Suppressor macrophage (primary cell): ENCODE measurements around the gene FAT1.

Experiments used
- DNase-seq, 4 experiments: peaks; one replicate each; pipeline ENCODE4 v3.0.0-alpha.2; 2020 to 2022

FAT1 gene

DNA sequence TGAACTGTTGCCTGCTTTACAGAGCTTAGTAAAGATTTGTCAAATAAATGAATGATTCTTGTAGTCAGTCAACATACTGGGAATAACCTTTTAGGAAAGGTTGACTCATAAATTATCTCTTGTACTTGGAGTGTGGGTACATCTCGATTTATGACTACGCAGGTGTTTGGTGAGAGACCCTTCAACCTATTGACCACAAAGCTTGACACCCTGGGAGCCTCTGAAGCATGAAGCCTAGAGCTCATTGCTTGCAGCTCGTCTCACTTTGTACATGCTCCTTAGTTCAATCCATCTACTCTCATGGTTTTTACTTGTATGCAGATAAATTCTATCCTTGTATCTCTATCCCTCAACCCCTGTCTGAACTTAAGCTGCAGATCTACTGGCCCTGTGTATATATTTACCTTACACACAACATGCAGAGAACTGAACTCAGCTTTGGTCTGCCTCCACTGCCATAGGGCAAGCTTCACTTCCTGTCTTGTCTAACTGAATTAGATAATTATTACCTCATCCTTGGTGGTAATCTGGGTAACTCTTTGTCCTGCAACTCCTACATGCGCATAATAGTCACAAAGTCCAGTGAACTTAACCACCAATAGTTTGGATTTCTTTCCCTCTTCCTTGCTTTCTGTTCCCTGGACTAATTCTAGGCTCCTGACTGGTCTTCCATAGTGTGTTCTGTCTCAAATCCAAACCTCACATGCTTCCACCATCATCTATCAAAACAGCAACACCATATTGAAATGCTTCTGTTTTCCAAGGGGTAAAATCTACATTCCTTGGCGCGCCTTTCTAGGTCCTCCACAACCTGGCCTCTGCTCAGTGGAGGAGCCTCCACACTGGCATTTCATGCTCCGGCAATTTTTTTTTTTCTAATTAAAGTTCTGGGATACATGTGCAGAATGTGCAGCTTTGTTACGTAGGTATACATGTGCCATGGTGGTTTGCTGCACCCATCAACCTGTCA lies 32.2 kb upstream of the FAT1 start:
- DNase-seq = no peak

DNA sequence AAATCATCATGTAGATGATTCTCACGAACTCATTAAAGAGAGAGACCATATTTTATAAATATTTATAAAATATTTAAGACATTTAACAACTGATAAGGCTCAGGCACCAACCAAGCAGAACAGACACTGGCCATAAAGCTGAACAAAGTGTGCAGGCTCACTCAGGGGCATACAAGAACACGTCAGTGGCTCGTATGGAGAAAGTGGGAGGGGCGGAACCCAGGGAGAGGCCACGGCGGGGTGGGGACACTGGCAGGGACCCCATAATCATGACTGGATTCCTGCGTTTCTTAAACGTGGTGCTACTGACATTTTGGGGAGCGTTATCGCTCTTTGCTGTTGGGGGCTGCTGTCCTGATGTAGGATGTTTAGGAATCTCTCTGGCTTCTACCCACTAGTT lies 31.3 kb upstream of the FAT1 start:
- DNase-seq = no peak

DNA sequence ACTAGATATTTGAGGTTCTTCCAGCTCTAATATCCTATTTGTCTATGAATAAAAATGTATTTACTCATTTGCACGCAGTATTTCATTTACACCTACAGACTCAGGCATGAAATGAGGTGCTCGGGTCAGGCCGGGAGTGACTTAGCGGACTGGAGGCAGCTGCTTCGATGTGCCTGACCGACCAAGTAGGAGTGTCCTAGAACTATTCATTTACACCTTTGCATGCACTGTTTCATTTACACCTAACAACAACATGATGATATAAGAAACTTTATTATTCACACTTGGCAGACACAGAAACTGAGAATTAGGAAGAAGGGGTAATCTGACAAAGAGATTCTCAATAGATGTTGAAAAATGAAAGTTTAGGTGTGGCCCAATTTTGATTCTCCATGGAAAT lies 28.7 kb upstream of the FAT1 start:
- DNase-seq = no peak

DNA sequence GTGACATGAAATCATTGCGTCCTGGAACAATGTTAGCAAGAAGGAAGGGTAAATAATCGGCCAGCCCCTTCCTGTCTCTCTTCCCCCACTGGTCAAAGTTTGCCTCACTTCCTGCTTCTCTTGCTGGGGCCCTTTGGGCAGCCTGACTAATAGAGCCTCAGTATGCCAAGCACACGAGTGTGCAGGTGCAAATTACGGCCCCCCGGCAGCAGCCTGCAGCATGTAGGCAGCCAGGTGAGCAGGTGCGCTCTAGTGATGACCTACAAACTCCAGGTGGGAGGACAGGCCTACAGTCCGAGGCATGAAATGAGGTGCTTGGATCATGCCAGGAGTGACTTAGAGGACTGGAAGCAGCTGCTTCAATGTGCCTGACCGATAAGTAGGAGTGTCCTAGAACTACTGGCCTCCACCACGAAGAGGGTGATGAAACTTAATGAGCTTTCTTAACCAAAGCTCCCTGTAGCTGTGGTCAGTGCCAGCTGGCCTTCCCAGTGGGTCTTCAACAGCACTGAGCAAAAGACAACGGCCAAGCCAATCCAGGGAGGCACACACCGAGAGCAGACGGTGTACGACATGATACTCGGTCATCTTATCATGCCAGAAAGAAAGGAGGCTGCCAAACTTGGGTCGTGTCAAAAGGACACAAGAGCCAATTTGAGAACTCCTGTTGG lies 26.1 kb upstream of the FAT1 start:
- DNase-seq = no peak

DNA sequence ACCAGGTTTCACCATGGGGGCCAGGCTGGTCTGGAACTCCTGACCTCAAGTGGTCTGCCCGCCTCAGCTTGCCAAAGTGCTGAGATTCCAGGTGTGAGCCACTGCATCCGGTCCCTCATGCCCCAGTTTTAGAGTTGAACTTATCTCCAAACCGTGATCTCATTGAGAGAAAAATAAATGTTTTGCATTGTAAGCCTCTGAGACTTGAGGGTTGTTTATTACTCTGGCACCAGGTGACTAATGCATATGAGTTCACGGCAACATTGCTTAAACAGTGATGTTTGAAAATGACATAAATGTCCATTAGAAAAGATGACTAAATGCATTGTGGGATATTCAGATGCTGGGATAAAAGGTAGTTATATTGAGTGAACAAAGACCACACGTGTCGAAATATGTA lies 22.9 kb upstream of the FAT1 start:
- DNase-seq = no peak

DNA sequence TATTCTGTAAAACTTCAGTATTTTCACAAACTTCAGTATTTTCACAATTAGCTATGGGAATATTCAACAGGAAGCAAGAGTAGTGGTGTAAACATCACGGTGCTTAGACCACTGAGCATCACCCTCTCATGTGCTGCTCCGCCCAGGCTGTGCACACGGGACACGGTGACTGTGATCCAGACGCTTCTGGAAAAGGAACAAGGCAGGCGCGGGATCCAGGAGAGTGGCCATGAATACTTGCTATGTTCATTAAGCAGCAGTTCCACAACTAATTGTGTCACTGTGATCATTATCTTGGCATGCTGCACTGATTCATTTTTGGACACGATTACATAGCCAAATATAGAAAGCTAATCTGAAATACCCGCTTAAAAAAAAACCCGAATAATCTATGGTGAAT lies 19.6 kb upstream of the FAT1 start:
- no peak for DNase-seq

DNA sequence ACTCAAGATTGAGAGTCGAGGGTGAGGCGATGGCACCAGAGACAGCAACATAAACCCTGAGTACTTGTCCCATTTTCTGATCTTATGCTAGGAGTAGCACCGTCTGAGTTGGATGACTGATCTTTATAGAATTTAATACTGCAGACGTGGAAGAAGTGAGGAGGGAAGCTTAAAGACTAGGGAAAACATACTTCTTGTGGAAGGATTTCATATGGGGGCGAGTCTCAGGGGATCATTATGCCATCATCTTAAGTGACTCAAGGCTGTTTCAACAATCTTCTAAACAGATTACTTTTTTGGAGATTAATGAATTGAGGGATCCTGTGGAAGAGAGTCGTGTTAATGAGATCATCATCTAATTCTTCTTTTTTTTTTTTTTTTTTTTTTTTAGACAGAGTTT lies 17.2 kb upstream of the FAT1 start:
- DNase-seq = no peak

DNA sequence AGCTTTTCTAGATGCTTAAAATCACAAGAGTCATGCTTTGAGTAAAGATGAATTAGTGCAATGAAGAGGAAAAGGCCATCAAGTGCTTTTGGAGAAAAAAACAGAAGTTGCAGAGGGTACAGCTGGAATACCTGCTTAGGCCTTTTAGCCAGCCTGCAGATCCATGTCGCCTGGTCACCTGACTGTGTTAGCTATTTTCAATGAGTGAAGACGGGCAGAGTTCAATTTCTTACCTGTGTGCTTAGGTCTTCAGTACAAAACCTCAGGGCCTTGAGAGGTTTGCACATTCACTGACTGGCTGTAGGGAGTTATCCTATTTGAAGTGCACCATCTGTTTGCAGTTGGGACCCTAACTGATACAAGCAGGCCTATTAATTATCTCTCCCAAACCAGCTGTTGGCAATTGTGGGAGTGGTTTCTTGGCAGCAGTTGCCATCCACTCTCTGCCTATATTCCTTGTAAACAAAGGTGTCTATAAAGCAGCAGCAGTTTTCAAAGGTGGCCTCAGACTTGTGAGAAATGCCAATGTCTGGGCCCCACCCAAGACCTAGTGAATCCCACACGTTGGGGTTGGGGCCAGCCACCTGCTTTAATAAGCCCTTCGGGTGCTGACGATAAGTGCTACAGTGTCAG lies 16.3 kb upstream of the FAT1 start:
- no peak for DNase-seq

DNA sequence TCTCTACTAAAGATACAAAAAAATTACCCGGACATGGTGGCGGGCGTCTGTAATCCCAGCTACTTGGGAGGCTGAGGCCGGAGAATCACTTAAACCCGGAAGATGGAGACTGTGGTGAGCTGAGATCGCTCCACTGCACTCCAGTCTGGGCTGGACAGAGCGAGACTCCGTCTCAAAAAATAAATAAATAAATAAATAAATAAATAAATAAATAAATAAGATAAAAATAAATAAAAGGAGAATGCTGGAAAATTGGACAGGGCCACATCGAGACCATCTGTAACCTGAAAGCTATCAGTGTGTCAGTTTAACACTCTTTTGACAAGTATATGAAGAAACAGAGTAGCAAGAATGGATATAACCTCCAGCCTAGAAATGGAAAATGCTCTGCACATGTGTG lies 15.7 kb upstream of the FAT1 start:
- DNase-seq = no peak

DNA sequence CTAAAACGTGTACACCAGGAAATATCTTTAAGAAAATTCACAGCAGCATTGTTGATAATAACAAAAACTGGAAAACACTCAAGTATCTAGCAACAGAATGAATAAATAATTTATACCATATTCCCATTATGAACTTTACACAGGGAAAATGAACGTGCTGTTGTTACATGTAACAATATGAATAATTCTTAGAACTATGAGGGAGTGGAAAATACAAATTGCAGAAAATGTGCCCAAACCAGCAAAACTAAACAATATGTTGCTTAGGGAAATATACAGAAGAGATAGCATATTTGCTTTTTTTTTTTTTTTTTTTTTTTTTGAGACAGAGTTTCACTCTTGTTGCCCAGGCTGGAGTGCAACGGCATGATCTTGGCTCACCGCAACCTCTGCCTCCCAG lies 14.8 kb upstream of the FAT1 start:
- DNase-seq = no peak

DNA sequence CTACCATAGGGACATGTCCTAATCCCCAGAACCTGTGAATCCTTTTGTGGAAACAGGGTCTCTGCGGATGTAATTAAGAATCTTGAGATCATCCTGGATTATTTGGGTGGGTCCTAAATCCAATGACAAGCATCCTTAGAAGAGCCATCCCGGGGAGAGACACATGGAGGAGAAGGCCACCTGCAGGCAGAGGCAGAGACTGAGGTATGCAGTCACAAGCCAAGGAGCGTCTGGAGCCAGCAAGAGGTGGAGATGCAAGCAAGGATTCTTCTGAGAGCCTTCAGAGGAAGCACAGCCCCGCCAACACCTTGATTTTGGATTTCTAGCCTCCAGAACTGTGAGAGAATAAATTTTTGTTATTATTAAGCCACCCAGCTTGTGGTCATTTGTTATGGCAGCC lies 13.8 kb upstream of the FAT1 start:
- DNase-seq = no peak

DNA sequence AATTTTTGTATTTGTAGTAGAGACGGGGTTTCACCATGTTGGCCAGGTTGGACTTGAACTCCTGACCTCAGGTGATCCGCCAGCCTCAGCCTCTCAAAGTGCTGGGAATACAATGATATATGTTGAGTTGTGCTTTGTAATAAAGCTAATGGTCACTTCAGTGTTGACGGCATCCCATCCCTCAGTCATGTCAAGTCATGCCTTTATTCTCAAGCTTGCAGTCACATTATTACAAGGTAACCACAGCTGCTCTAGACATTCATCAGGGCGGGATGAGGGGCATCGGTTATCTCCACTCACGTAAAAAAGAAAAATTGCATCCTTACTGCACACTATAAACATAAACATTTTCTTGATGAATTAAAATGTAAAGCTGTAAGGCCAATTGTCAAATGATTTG lies 12.8 kb upstream of the FAT1 start:
- DNase-seq = no peak

DNA sequence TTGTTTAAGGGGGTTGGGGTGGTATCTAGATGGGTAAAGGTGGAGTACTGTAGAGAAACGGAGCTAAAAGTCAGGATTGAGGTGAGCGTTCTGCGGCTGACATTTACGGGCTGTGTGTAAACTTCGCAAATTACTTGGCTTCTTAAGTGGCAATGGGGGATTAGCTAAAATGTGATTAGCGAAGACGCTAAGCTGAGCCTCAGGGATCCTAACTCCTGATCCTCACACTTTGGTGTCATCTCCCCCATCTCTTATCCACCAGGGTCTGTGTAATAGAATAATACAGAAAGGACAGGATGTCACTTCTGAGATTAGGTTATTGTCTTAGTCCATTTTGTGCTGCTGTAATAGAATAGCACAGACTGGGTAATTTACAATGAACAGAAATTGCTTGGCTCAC lies 10.6 kb upstream of the FAT1 start:
- no peak for DNase-seq

DNA sequence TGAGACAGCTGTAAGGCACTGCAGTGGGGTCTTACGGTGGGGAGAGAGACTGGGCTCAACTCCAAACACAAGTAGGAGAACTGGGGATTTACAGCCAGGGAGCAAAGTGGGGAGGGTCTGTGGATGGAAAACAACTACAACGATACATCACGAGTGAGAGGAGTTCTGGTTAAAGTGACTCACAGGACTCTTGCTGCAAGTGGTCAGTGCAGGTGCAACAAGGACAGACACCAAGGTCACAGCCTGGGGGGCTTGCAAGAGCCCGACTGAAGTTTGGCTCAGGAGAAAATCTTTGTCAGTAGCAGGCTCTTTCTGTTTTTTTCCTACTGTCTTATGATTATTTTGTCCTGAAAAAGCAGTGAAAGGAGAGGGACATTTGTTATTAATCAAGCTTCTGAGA lies 10.1 kb upstream of the FAT1 start:
- DNase-seq = no peak

DNA sequence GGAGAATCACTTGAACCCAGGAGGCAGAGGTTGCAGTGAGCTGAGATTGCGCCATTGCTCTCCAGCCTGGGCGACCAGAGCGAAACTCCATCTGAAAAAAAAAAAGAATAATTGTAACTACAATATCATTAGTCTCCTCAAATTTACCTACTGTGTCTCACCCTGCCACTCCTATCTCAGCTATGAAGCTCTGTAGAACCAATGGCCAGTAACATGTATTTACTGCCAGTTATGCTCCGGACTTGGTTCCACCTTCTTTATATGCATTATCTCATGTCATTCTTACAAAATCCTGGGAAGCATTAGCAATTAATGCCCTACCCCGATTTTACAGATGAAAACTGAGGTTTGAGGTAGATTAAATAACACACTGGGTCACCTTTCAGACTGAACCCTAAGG lies 7.0 kb upstream of the FAT1 start:
- no peak for DNase-seq

DNA sequence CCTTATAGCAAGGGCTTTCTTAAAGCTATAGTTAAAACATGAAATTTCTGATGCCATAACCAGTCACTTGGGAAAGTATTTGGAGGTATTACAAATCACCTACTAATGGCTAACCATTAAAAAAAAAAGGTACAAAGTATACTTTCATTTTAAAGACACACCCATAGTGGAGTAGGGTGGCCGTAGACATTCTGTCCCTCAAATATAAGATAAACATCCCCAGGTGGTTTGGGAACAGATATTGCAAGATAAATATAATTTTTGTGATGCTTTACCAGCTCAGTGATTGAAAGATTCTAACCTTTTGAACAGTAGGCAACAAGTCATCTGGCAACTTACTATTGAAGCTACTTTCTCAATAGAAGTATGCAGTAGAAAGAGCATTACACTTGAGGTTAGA lies 6.2 kb upstream of the FAT1 start:
- DNase-seq = no peak

DNA sequence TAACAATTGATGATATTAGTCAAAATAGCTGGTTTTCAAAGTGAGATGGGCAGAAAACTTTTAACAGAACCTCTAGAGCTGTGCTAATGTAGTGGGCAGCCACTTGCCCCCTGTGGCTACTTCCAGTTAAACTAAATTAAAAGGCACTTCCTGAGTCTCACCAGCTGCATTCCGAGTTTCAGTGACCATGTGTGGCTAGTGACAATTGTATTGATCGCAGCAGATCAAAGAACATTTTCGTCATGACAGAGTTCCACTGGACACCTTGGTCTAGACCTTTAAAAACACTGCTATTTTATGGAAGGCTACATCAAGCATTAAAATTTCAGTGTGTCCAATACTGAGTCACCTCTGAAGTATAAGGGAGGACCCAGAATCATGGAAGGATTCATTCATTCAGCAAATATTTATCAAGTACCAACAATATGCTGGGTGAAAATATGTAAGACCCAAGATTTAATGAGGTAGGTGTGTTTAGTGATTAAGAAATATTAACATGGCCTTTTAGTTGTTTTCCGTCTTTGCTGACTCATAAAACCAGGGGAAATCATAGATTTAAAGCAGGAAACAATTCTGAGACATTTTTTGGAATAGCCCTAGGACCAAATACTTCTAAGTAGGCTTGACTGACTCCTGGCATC lies 5.1 kb upstream of the FAT1 start:
- DNase-seq = no peak

DNA sequence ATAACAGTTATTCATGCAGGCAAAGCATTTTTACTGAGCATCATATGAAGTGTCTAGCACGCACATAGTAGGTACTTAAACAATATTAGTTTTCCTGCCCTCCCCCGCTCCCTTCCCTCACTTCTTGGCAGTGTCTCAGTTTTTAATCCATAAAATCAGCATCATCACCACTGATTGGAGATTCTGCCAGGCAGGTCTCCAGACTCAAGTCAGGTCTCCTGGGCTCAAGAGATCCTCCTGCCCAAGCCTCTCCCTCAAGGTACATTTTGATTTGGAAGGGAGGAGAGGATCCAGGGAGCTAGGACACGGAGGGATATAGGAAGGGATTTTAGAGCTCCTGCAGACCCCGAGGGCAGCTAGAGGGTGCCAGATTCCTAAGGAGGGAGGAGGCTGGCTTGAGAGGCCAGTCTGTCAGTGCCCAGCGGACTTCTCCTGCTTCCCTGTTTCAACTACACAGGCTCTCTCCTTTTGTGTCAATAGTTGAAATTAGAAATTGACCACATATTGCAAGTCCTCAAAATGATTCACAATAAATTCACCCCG lies 4.4 kb upstream of the FAT1 start:
- DNase-seq = no peak

DNA sequence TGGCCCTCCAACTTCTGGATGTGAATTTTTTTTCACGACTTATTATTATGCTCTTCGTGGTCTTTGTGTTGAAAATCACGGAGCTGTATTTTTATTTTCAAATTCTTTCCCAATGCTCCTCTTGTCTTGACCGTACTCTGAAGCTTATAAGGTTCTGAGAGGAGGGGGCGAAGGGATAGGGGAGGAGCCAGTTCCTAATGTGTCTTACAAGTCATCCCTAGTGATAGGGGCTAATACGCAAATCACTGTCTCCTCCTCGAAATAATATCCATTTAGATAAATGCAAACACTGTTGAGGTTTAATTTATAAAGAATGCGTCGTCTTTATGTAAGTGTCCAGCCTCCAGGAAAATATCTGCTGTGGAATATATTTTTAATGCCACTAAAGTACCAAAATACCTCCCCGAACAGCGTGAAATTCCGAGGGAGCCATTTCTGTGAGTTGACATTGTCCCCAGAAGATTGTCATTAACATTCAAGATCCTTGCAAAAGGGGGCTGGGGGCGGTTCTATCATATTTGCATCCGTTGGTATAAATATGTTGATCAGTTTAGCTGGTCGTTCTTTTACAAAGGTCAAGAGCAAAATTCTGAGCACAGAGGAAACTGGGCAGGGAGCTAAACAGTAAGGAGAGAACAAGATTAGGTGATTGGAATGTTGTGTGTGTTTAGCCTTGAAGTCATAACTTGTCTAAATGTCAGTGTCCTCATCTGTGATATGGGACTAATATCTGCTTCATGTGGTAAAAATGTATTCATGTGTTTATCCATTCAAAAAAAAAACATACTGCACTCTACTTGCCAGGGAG lies 3.7 kb upstream of the FAT1 start:
- no peak for DNase-seq

DNA sequence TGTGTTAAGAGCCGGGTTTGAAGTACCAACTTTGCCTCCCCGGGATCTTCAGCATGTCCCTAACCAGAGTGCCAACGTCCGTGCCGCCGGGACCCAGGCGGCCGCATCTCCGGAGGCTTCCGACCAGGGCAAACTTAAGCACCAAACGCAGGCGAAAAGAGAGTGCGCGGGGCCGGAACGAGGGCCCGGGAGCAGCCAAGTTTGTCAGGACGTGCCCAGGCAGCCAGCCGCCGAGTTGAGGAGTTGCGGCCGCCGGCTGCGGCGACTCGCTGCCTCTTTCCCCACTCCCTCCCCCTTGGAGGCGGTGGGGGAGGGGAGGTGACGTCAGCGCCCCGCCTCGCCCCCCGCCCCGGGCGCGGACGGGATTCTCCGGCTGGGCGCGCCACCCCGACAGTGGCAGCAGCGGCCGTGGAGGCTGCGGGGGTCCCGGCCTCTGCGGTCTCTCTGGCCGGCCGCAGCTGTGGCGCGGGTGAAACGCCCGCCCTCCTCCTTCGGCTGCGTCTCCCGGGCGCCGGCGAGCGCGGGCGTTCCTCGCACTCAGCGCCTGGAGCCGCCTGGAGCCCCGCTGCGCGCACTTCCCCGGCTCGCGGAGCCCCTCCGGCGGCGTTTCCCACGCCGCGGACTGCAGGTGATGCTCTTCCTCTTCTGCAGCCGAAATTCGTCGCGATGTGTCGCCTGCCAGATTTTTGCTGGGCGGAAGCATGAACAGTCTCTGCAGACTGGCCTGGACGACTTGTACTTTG lies 2.9 kb upstream of the FAT1 start:
- DNase-seq = no peak
